Omental fat pad (tissue), 4 donors: ENCODE results near the gene MOGAT1. TPM values are rescaled to one million over a fixed set of nuclear protein-coding genes. Genes with fewer than 3 reads are reported as not detected.

Experiments
- ATAC-seq: fragments of 150-250 bp; one replicate; pipeline ENCODE4 v1.9.1; 2016; ENCODE audit warnings: mild to moderate bottlenecking, moderate library complexity; ENCODE audit not compliant: low FRiP score
- DNase-seq: peaks from one replicate; pipeline ENCODE4 v3.0.0-alpha.2; 2019; ENCODE audit warnings: low spot score
- CTCF ChIP-seq, 3 donors: fragments of 450-650 bp; IDR thresholded peaks; one replicate each; pipeline ENCODE4 v1.5.1; 2016 to 2017; ENCODE audit warnings: antibody characterized with exemption in 3 of 3, mild to moderate bottlenecking in 3 of 3, moderate library complexity in 2 of 3
- total RNA-seq, 4 donors: library from RNA; depleted of rRNA; stranded (reverse); fragments of >200 nt; gene quantifications; one replicate each; pipeline ENCODE4 v1.1.0, GENCODE V29; 2016

The MOGAT1 gene
- total RNA-seq, 4 donors from 2014 or later, result 0.95 to 2.4 TPM; not detected in 2

GRCh38 chr2:222738809-222739208, 67.4 kb downstream of the MOGAT1 start:
- no peak for DNase-seq
- TF ChIP-seq CTCF (IDR thresholded peaks at IDR 0.05), result no peak

GRCh38 chr2:222739939-222740338, 68.5 kb downstream of the MOGAT1 start:
- no peak for ATAC-seq
- no peak for DNase-seq
- no peak for TF ChIP-seq CTCF (IDR thresholded peaks at IDR 0.05)

More at GRCh38 chr2:222738809-222739208, 67.4 kb downstream of the MOGAT1 start:
- ATAC-seq, result no peak

GRCh38 chr2:222743251-222743812, 71.9 kb downstream of the MOGAT1 start:
- DNase-seq (no peak), ATAC-seq (no peak)
- no peak for TF ChIP-seq CTCF (IDR thresholded peaks at IDR 0.05)

DNA sequence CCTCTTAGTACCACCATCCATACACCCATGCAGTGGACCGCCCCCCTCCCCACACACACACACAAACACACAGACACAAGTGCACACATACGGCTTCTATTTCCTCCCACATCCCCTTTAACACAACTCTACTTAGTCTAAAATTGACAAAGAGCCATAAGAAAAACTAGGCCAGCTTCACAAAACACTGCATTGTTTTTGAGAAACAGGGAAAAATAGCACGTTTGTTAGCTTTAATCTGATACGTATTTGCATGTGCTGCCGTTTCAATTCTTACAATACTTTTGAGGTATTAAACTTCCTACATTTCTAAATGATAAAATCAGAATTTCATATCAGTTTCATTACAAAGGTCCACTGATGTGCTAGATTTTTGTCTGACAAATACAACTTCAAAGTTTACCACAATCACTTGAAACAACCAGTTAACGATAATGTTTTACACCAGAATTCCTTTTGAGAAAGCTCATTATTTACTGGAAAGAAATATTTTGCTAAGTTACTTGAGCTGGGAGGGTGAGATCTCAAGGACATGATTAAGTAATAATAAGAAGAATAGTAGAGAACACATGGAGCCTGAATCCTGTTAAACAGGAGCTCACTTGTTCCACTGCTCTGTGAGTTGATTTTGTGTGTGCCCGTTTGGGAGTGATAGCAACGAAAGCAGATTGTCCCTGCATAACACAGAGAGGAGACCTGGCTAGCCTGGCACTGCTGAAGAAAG, 74.5 kb downstream of the MOGAT1 start:
- ATAC-seq, result no peak
- TF ChIP-seq CTCF (IDR thresholded peaks at IDR 0.05), result no peak
- no peak for DNase-seq

- no peak for TF ChIP-seq CTCF (IDR thresholded peaks at IDR 0.05)
- DNase-seq (no peak), ATAC-seq (no peak)
Observed at GRCh38 chr2:222747526-222748160, 76.2 kb downstream of the MOGAT1 start.

DNA sequence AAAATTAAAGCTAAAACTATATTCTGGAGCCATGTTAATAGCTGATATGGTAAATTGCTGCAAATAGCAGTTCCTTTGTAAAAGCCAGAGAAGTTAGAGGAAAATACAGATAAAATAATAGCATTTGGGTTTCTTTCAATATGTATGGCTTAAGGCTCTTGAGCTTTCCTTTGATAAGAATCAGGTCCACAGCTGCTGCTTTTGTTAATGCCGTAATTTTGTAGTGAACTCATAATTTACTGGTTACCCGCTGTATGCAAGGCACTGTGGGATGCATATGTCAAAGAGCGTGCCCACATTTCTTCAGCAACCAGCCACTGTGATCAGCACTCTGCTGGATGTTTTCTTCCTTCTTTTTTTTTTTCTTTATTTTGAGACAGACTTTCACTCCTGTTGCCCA, 79.1 kb downstream of the MOGAT1 start:
- TF ChIP-seq CTCF (IDR thresholded peaks at IDR 0.05), result no peak
- ATAC-seq (no peak), DNase-seq (no peak)
